ENCODE data around the gene TMEM217.
A peak's percentile ranks its signal among the peaks of the same experiment; 100 is the strongest.

TMEM217 gene

DNA sequence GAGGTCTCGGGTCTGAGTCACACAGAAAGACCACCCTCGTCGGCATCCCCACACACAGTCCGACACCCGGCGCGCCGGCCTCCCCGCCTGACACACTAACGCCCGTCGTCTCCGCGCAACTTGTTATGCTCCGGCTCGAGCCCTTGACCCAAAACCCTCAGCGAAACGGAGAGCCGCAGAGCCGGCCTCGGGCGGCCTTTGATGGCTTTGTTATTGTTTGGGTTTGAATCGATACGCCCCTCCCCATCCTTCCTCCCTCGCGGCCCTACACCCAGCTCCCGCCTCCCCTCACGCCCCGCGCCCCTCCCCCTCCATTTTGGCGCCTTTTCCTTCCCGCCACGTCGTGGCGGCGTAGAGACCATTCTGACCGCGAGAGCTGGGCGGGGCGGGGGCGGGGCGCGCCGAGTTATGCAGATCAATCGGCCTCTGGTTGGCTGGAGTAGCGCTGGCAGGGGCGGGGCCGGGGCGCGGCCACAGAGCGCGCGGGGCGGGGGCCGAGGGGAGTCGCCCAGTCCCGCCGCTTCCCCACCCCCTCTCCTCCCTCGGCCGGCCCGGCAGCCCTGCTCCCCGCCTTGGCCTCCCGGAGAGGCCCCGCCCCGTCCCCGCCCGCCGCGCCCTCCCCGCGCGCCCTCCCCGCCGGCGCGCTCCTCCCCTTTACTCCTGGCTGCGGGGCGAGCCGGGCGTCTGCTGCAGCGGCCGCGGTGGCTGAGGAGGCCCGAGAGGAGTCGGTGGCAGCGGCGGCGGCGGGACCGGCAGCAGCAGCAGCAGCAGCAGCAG, 88.3 kb downstream of the TMEM217 start, which contains the start of gene PIM1:
Gene PIM1 (plus strand): TSS at position 657 of the 777 bp plus-strand sequence. CDS start 424 bp downstream, outside the sequence.
- peak; percentile 100 for DNase-seq (ENCODE audit: low read depth)

DNA sequence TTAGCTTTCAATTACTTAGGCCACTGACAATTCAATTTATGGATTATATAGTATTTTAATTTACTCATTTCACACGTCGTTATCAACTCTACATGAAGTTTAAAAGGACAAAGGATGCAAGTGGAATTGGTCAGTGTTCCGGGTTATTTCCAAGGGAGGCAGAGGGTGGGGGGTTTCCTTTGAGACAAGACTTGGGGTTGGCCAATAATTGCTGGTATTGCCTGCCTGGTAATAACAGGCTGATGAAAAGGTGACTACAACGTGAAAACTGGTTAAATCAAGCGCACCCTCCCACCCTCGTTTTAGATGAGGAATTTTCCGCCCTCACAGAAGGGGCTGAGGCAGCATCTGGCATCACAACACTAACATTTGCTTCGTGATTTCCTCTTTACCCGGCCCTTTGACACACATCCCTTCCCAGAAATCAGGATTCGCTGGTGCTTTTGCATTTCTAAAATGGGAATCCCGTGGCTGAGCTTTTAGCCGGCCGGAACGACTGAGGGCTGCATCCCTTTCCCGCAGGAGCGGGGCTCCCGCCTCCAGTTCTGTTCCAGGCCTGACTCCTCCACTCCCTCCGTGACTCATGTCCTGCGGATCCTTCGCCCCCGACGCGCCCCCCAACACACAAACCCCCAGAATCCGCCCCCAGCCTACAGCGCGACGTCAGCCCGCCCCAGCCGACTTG, 89.0 kb downstream of the TMEM217 start:
- no peak for DNase-seq (ENCODE audit: low read depth)

DNA sequence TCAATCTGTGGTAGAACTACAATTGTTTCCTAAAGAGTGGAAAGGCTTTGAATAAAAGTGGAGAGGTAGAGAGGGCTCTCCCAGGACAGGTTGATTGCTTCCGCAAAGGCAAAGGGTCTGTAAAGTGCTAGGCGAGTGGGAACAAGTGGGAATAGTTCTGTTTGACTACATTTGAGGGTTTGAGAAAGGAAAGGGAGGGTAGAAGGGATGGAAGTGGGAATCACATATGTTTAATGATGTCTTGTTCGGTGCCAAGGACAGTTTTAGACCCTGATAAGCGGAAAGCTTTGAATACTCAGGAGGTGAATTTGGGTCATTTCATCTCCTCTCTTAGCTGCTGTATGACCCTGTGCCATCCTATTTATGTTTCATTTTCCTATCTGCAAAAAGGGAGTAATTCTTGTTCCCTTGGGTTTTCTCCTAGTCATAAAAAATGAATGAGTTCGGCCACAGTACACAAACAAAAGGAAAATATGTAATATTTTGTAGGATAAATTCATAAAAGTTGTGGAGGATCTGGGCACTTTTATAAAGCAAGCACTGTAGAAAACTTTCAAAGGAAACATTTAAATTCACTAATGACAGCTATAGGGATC, 89.7 kb downstream of the TMEM217 start:
- no peak for DNase-seq (ENCODE audit: low read depth)

DNA sequence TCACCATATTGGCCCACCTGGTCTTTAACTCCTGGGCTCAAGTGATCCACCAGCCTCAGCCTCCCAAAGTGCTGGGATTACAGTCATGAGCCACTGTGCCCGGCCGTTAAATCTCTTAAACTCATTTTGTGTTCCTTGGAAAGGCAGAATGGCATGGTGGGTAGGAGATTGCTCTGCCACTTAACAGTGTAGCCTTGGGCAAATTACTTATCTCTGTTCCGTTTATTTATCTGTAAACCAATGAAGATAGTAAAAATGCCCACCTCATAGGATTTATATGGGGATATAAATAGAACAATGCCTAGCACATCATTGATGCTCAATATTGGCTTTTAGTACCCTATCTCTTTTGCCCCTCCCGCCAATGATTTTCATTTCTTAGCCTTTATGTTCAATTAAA, 95.2 kb downstream of the TMEM217 start:
- DNase-seq (ENCODE audit: low read depth), result no peak
